Fibroblast of peridontal ligament (primary cell): Measurements from ENCODE around the gene WNT2.
"Not testable (repeated sequence)": the region's sequence is repeated elsewhere in the genome, so short reads cannot be mapped to it uniquely, and the experiment has no call there.

Experiments used
- DNase-seq: peaks from one replicate; pipeline ENCODE4 v3.0.0-alpha.2; 2010; ENCODE audit errors: extremely low read depth

WNT2 gene

GRCh38 chr7:117308891-117309290, 14.0 kb downstream of the WNT2 start:
- DNase-seq: no peak

DNA sequence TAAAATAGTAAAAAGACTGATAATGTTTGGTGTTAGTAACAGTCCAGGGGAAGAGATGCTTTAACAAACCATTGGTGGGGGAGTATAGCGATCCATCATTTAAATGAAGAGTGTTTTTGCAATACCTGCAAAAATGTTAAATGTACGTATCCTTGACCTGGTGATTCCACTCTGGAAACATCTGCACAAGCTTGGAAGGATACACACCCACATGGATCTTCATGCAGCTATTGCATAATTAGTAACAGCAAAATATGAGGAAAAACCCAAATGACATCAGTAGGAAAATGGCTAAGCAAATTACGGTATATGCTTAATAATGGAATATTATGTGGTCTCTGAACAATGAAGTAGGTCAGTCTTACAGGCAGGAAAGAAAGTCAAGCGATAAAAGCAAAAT, 20.5 kb downstream of the WNT2 start:
- DNase-seq: no peak

DNA sequence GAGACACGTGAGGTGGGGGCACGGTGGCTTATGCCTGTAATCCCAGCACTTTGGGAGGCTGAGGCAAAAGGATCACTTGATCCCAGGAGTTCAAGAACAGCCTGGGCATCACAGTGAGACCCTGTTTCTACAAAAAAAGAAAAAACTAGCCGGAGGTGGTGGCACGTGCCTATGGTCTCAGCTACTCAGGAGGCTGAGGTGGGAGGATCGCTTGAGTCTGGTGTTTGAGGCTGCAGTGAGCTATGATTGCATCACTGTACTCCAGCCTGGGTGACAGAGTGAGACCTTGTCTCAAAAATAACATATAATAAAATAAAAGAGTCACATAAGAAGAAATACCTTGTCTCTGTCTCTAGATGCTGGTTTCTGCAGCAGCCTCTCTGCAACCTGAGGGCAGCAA, 22.4 kb downstream of the WNT2 start:
- DNase-seq: not testable (repeated sequence)

GRCh38 chr7:117297606-117298005, 25.3 kb downstream of the WNT2 start:
- DNase-seq: no peak

- no peak for DNase-seq
Measured at GRCh38 chr7:117296066-117296465, 26.8 kb downstream of the WNT2 start.

DNA sequence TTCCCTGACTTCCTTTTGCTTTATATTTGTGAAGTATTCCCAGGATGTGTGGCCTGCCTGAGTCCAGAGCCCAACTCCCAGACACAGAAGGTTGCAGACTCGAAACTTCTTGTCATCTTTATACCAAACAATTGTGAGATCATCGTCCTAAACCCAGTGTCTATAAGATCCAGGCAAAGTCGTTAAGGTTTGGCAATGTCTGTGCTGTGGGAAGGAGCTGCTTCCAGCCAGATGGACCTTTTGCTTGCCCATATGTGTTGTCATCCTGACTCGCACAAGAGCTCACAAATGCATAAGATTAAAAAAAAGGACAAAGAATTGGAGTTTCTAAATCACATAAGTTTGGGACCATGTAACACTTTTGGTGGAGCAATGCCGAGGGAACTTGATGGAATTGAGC, 37.0 kb downstream of the WNT2 start:
- peak; percentile 54 for DNase-seq

DNA sequence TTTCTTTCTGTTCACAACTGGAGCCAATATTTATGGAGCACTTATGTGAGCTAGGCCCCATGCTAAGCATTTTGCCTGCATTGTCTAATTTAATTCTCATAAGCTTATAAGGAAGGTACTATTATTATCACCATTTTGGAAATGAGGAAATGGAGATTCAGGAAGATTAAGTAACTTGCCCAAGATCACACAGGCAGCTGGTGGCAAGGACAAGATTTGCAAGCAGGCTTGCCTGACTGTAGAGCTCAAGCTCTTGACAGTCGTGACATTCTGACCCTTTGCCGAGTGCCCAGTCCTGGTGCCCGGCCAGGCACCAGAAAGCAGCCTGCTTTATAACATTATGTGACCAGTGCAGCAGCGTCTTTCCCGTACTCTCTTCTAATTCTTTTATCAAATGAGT, 38.2 kb downstream of the WNT2 start:
- DNase-seq: no peak

DNA sequence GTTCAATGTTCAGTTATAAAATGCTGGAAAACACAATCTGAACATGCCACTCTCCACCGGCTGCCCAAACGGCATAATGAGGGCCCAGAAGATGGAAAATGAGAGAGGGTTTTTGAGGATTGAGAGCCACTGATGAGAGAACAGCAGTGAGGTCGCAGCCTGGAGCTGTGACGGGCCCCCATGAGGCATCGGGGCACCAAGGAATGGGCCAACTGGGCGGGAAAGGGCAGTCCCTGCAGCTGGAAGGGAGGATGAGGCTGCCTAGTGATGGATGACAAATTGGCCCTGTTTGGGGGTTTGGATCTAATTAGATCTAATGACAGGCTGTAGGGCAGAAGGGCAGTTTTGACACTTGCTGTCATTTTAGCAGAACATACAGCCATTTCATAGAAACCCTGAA, 39.1 kb downstream of the WNT2 start:
- no peak for DNase-seq

DNA sequence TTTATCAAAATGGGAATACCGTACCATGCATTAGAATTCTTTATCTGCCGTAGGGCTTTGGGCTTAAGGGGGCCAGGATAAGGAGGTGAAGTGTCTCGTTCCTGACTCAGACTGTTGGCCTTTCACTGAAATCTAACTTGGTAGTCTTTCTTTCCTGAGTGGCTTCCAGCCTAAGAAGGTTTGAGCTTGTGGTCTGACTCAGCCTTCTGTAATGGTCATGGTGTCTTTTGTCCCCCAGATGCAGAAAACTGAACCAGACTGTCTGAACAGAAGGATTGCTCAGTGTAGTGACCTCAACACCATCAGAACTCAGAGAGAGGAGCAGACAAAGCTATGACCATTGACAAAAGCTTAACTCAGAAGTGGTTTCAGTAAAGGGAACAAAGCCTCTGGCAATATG, 39.5 kb downstream of the WNT2 start:
- DNase-seq: peak; percentile 73

GRCh38 chr7:117282239-117282812, 40.5 kb downstream of the WNT2 start:
- DNase-seq: no peak

GRCh38 chr7:117281562-117281961, 41.3 kb downstream of the WNT2 start:
- DNase-seq: no peak

DNA sequence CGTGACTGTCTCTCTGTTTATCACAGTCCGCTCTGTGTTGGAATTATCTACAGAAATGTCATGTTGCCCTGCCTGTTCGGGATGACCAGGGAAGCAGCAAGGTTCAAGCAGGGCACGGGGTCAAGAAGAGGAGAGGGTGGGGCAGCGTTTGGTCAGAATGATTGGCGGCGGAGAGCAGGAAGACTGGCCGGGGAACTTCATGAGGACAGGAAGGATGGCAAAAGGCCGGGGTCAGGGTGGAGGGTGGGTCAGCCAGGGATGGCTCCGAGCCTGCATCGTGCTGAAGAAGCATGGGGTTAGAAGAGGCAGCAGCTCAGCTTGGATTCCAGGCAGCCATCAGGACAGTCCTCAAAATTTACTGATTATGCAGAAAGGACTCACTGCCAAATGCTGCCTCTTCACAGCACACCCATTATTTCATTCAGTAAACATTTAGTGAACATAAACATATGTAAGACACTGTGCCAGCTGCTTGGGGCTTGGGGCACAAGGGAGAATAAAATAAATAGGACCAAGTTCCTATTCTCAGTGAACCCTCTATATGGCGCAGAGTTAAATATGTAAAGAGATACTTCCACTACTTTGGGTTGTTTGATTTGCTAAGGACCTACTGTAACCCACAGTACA, 42.8 kb downstream of the WNT2 start:
- peak; percentile 46 for DNase-seq

DNA sequence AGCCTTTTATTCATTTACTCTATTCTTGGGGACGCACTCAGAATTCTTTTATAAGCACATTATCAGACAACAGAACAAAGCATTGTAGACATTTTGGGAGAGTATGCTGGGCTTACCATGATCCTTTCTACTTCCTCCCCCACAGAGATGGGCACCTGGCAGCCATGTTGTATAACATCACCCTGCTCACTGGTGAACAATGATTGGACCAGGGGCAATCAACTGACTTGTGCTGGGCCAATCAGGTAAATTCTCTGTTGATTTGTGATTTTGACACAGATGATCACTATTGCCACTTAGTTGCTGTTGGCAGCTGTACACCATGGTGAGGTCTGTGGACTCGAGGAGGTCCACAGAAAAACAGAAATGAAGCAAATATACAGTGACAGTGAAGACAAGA, 43.7 kb downstream of the WNT2 start:
- no peak for DNase-seq

DNA sequence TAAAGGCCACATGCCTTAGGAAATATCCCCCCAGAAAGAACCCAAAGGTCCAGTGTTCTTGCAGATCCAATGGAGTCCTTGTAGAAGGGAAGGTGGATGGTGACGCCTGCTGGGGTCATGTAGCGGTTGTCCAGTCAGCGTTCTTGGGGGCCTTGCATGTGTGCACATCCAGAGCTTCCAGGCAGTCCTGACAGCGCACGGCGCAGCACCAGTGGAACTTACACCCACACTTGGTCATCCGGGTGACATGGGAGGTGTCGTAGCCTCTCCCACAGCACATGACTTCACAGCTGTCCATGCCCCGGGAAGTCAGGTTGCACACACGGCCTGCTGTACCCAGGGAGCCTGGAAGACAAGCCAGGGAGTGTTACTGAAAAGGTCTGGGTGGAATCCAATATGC, 44.8 kb downstream of the WNT2 start:
- DNase-seq: no peak

DNA sequence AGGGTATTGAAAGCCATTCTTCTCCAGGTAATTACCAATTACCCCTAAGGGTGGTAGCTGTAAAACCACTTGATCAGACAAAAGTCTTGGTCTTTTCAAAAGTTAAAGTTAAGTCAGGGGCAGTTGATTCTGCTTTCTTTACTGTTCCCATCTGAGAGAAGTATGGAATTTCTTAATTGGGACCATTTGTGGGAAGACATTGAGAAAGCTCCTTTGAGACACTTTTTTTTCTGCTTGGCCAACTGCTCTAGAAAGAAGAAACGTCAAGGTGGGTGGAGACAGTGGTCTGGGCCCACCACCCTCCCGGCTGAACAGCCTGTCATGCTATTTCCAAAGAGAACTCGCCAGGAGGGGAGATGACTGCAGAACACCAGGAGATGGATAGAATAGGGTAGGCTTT, 45.3 kb downstream of the WNT2 start:
- DNase-seq: peak; percentile 57

DNA sequence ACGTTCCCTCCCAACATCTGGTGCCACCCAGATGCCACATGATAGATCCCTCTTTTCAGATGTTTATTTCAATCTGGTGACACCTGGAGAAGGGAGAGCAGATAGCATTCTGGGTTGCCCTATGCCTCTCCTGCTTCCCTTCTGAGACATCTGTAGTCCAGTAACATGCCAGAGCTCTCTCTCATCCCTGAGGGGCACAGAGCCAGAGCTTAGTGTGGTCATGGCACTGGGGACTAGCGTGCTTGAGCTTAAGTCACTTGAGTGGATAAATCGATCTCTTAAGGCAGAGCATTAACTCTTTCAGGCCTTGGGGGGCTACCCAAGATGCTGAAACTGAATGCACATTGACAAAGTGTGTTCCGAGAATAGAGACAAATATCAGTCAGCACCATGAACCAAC, 47.9 kb downstream of the WNT2 start:
- DNase-seq: peak; percentile 70

DNA sequence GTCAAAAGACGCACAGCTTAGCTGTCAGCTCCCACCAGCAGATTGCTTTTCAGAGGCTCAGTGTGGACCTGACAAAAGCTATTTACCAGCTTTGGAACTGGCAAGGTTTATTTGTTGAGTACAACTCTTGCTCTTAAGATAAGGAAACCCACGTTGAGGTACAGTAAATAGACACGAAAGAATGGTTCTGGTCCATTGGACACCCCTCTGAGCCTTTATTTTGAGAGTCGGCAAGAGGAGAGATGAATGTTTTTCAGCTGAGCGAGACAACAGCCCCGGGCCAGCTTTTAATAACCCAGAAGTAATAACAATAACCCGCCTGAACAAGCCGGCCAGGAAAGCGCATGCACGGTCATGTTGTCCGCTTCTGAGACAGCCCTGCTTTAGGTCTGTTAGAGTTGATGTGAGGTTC, 49.0 kb downstream of the WNT2 start:
- no peak for DNase-seq

GRCh38 chr7:117273325-117273724, 49.5 kb downstream of the WNT2 start:
- no peak for DNase-seq

DNA sequence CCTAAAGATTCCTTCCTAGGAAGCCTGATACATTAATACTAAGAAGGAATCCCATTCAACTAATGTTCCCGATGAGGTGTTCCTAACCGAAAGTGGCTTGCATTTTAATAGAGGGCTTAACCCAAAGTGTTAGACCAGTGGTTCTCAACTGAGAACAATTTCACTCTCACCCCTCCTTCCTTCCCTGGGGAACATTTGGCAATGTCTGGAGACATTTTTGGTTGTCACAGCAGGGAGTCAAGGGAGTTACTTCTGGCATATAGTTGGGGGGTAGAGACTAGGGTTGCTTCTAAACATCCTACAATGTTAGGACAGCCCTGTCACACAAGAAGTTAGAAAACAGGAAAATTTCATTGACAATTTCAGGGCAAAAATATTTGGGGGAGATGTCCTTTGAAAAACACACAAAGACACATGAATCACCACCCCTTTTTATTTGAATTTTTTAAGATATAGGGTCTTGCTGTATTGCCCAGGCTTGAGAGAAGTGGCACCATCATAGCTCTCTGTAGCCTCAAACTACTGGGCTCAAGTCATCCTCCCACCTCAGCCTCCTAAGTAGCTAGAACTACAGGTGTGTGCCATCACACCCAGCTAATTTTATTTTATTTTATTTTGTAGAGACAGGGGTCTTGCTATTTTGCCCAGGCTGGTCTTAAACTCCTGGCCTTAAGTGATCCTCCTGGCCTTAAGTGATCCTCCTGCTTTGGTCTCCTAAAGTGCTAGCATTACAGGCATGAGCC, 50.7 kb downstream of the WNT2 start:
- DNase-seq: no peak

DNA sequence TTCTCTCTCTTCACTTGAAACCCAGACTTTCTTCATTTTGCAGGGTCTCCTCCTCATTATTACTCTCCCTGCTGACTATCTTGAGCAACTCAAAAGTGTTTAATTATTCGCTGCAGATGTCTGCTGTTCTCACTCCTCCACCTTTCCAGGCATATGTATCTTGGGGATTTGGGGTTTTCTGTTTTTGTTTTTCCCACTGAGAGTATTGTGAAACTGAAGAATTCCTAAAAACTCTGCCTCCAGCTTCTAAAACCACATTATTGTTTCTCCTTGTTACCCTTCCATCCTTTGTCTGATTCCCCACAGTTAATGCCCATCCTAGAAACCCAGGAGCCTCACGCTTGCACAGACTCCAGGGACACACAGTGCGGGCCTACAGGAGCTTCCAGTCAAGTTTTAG, 51.3 kb downstream of the WNT2 start:
- DNase-seq: peak; percentile 35

GRCh38 chr7:117270371-117270770, 52.5 kb downstream of the WNT2 start:
- peak; percentile 29 for DNase-seq

DNA sequence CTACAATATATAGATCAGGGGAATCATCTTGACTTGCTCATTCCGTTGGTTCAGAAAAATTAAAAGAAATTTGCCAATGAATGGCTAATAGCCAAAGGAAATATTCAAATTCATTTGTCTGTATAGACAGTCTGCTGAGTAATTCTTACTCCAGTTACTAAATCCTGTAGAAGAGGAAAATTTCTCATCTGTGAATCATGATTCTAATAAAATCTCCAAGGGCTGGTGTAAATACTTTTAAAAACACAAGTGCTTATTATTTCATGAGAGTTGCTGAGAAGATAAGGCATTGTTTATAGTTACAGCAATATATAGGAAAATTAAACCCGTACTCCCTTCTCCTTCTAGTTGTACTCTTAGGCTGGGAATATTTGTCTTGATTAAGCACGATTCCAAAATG, 53.0 kb downstream of the WNT2 start:
- peak; percentile 77 for DNase-seq

DNA sequence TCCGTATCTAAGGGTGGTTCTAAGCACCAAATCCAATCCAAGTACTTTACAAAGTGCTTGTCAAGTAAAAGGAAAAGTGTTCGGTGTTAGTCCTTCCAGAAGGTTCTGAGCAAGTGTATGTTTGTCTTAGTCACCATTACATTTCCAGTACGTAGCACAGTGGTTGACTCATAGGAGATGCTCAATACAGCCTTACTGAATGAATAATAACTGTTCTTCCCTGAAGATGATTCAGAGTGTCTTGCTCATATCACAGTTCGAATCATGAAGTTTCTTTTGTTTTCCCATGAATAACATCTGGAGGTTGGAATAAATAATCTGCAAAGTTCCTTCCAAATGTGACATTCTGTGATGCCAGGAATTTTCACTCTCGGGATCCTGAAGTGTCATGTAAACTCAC, 53.4 kb downstream of the WNT2 start:
- peak; percentile 92 for DNase-seq
